Subcutaneous abdominal adipose tissue (tissue), 5 donors: ENCODE measurements around the gene CAPN8.

Source experiments
- H3K27ac ChIP-seq: one replicate; pipeline ENCODE4 v1.7.0; 2013; ENCODE audit warnings: low read depth, mild to moderate bottlenecking, inconsistent platforms, low read length, moderate library complexity
- H3K27me3 ChIP-seq, 5 donors: one replicate each; pipeline ENCODE4 v1.7.0; 2013; ENCODE audit warnings: low read length in 5 of 5, inconsistent platforms in 1 of 5; ENCODE audit not compliant: control insufficient read depth in 5 of 5, insufficient read depth in 4 of 5
- H3K36me3 ChIP-seq, 5 donors: one replicate each; pipeline ENCODE4 v1.7.0; 2013; ENCODE audit warnings: low read length in 5 of 5; ENCODE audit not compliant: control insufficient read depth in 5 of 5, insufficient read depth in 5 of 5
- H3K4me1 ChIP-seq, 5 donors: one replicate each; pipeline ENCODE4 v1.7.0; 2013; ENCODE audit warnings: low read length in 5 of 5, mild to moderate bottlenecking in 3 of 5, moderate library complexity in 1 of 5; ENCODE audit not compliant: control insufficient read depth in 5 of 5, insufficient read depth in 5 of 5
- H3K4me3 ChIP-seq, 5 donors: one replicate each; pipeline ENCODE4 v1.7.0; 2013; ENCODE audit warnings: low read length in 5 of 5, low read depth in 1 of 5
- H3K9ac ChIP-seq, 5 donors: one replicate each; pipeline ENCODE4 v1.7.0; 2013; ENCODE audit warnings: low read length in 5 of 5, mild to moderate bottlenecking in 4 of 5, moderate library complexity in 3 of 5
- H3K9me3 ChIP-seq, 5 donors: one replicate each; pipeline ENCODE4 v1.7.0; 2013; ENCODE audit warnings: low read length in 5 of 5; ENCODE audit not compliant: control insufficient read depth in 5 of 5
- donor health status: healthy.
- donor health status: healthy.
- donor health status: healthy.
- donor health status: healthy.
- donor health status: healthy.

CAPN8 gene

DNA sequence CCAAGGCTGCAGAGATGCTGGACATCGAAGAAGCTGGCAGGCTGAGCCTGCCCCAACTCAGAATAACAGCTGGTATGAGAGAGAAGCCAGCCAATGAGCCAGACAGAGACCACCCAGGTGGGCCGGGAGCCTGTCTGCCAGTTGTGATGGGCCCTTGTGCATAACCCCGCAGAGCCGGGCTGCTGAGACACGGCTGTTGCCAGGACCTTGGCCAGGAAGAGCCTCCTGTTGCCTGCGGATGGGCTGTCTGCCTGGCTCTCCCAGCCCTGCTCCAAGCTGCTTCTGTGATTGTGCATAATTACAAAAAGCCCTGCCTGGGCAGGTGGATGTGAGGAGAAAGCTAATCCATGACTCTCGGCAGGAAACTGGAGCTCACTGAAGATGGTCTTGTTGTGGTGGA lies 126.5 kb downstream of the CAPN8 start:
- Histone ChIP-seq H3K9ac (no peak overlapping the region), H3K27me3 (peaks cover 0 to 11% (median 3%) of the 10 kb centered on the region in 5 donors), H3K36me3 (no peaks in the 10 kb centered on the region), H3K4me3 (no peak overlapping the region), H3K9me3 (no peaks in the 10 kb centered on the region), H3K27ac (no peak overlapping the region), H3K4me1 (no peaks in the 10 kb centered on the region)

DNA sequence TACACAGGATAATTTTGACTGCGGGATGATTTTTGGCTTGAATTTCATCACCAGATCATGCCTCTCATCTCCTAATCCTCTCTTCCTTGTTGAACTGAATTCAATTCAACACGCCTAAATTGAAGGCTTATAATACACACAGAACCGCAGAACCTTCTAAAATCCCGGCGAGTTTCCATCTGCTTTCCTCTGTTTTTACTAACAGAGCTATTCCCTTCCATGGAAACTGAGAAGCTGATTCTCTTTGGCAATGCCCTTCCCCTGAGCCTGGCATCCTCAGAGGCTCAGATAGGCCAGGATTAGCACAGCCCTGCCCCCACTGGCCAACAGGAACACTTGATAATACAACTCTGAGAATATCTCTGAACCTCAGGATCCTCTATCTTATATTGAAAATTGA lies 130.2 kb downstream of the CAPN8 start:
- Histone ChIP-seq H3K9me3 (no peaks in the 10 kb centered on the region), H3K9ac (no peak overlapping the region), H3K27ac (no peak overlapping the region), H3K4me1 (no peaks in the 10 kb centered on the region), H3K36me3 (no peaks in the 10 kb centered on the region), H3K27me3 (peaks cover 0 to 12% (median 3%) of the 10 kb centered on the region in 5 donors), H3K4me3 (no peak overlapping the region)

DNA sequence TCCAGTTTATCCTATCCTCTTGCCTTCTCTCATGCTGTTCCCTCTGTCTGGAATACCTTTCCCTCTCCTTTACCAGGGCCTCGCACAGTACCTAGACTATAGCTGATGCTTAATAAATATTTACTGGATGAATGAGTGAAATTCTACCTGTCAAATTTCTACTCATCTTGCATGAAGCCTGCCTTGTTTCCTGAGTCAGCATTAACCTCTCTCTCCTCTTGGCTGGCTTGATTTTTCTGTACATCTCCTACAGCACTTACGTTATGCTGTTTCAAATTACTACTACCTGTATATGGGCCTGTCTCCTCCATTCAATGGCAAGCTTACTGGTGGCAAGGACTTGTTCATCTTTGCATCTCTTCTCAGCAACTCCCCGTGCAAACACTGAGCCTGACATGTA lies 130.8 kb downstream of the CAPN8 start:
- Histone ChIP-seq H3K36me3 (no peaks in the 10 kb centered on the region), H3K27ac (no peak overlapping the region), H3K4me3 (no peak overlapping the region), H3K9ac (no peak overlapping the region), H3K9me3 (no peaks in the 10 kb centered on the region), H3K27me3 (peaks cover 0 to 10% (median 0%) of the 10 kb centered on the region in 5 donors), H3K4me1 (no peaks in the 10 kb centered on the region)

DNA sequence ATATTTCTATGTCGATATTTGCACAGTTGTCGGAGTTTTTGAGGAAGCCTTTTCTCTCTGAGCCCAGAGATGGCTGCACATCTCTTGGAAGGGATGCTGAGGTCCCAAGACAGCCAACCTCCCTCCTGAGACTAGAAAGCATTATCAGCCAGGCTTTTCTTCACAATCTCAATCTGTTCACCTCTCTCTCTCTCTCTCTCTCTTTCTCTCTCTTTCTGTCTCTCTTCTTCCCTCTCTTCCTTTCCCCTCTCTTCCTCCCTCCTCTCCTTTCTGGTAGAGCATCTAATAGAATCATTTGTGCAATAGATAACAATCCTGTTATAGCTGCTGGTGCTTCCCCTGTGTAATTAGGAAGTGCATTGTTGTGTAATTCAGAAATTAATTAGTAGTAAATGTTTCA lies 131.8 kb downstream of the CAPN8 start:
- Histone ChIP-seq H3K36me3 (no peaks in the 10 kb centered on the region), H3K9ac (no peak overlapping the region), H3K27me3 (peaks cover 0 to 5% (median 0%) of the 10 kb centered on the region in 5 donors), H3K27ac (no peak overlapping the region), H3K4me3 (no peak overlapping the region), H3K4me1 (no peaks in the 10 kb centered on the region), H3K9me3 (no peaks in the 10 kb centered on the region)

DNA sequence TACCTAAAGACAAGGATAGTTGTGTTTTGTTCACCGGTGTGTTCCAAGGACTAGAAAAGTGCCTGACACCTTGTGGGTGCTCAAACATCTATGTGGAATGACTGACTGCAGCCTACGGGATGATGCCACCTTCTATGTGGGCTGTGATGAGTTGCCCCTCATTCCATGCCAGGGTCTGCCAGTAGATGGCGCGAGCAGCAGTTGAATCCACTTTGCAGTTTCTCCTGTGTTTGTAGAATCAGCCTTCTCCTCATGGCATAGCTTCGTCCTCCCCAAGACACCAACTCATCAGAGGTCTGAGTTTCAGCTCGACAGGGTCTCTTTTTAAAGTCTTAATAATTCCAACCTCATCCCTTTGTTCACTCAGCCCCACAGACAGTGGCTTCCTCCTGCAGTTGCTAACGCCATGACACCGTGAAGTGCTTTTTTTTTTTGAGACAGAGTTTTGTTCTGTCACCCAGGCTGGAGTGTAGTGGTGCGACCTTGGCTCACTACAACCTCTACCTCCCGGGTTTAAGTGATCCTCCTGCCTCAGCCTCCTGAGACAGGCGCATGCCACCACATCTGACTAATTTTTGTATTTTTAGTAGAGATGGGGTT lies 133.7 kb downstream of the CAPN8 start:
- no peaks in the 10 kb centered on the region for H3K4me1 ChIP-seq
- no peaks in the 10 kb centered on the region for H3K36me3 ChIP-seq
- no peak overlapping the region for H3K27ac ChIP-seq

DNA sequence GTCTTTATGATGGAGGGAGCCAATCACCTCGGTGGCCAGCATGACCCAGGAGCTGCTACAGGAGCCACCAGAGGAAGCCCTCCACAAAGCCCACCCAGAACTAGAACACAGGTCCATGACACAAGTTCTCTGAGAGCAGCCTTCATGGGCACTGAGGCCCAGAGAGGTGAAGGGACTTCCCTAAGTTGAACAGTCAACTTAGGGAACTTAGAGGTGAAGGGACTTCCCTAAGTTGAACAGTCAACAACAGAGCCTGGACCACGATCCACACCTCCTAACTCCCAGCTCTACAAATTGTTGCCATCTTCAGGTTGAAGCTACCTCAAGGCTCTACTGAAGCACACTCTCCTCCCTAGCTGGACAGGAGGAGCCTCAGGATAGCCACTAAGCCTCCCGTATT lies 139.5 kb downstream of the CAPN8 start:
- Histone ChIP-seq H3K27me3 (peaks cover 0 to 2% (median 0%) of the 10 kb centered on the region in 5 donors), H3K27ac (no peak overlapping the region), H3K36me3 (no peaks in the 10 kb centered on the region), H3K4me1 (no peaks in the 10 kb centered on the region), H3K4me3 (no peak overlapping the region), H3K9me3 (peaks cover 0 to 7% (median 4%) of the 10 kb centered on the region in 5 donors), H3K9ac (no peak overlapping the region)

More for the DNA sequence above, 133.7 kb downstream of the CAPN8 start:
- H3K9ac ChIP-seq: no peak overlapping the region
- peaks cover 0 to 7% (median 4%) of the 10 kb centered on the region in 5 donors for H3K9me3 ChIP-seq
- H3K4me3 ChIP-seq: no peak overlapping the region
- H3K27me3 ChIP-seq: peaks cover 0 to 4% (median 0%) of the 10 kb centered on the region in 5 donors

DNA sequence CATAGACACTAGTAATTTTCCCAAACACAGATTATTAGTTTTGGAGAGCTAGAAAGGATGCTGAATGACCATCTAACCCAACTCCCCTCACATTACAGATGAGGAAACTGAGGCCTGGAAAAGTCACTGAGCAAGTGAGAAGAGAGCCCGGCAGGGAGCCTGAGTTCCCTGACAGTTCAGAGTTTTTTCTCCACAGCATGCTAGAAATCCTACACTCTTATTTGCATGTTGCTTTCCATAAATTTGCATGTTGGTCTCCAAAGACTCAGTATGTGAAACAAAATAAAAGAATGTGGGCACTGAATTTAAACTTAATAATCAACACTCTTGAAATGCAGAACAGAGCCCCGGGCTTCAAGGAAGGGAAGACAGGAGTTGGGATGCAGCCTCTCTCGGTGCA lies 140.0 kb downstream of the CAPN8 start:
- Histone ChIP-seq H3K27me3 (peaks cover 0 to 2% (median 0%) of the 10 kb centered on the region in 5 donors), H3K9me3 (peaks cover 0 to 7% (median 4%) of the 10 kb centered on the region in 5 donors), H3K4me1 (no peaks in the 10 kb centered on the region), H3K9ac (no peak overlapping the region), H3K36me3 (no peaks in the 10 kb centered on the region), H3K27ac (no peak overlapping the region), H3K4me3 (no peak overlapping the region)

DNA sequence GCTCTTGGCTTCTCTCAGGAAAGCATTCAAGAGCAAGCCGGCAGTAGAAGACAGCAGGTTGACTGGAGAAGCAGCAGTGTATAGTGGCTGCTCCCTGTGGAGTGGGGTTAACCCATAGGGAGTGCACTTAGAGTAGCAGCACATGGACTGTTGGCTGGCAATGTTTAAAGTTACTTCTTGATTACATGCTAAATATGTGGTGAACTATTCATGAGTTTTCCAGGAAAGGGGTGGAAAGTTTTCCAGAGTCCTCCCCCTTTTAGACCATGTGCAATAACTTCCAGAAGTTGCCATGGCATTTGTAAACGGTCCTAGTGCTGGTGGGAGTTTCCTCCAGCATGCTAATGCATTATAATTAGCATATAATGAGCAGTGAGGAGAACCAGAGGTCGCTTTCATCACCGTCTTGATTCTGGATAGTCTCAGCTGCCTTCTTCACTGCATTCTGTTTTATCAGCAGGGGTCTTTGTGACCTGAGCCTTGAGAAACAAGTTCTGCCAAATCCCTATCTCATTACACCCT lies 140.5 kb downstream of the CAPN8 start:
- H3K4me1 ChIP-seq: no peaks in the 10 kb centered on the region
- no peak overlapping the region for H3K4me3 ChIP-seq
- H3K9me3 ChIP-seq: peaks cover 0 to 7% (median 4%) of the 10 kb centered on the region in 5 donors
- peaks cover 0 to 2% (median 0%) of the 10 kb centered on the region in 5 donors for H3K27me3 ChIP-seq
- H3K27ac ChIP-seq: no peak overlapping the region
- H3K36me3 ChIP-seq: no peaks in the 10 kb centered on the region
- H3K9ac ChIP-seq: no peak overlapping the region

DNA sequence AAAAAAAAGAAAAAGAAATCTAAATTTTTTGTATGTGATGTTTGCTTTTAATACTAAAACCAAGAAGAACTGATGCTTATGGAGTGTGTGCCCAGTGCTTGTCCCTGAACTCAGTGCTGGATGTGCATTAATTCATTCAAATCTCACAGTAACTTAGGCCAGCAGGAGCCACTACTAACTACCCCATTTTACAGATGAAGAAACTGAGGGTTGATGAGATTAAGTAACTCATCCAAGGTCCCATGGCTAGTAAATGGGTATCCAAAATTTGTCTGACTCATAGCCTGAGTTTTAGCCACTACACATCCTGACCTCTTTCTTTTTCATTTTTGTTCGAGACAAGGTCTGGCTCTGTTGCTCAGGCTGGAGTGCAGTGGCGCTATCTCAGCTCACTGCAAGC lies 144.4 kb downstream of the CAPN8 start:
- Histone ChIP-seq H3K4me3 (no peak overlapping the region), H3K9ac (no peak overlapping the region), H3K36me3 (no peaks in the 10 kb centered on the region), H3K27ac (no peak overlapping the region), H3K4me1 (no peaks in the 10 kb centered on the region), H3K27me3 (peaks cover 0 to 6% (median 1%) of the 10 kb centered on the region in 5 donors), H3K9me3 (peaks cover 0 to 5% (median 0%) of the 10 kb centered on the region in 5 donors)

DNA sequence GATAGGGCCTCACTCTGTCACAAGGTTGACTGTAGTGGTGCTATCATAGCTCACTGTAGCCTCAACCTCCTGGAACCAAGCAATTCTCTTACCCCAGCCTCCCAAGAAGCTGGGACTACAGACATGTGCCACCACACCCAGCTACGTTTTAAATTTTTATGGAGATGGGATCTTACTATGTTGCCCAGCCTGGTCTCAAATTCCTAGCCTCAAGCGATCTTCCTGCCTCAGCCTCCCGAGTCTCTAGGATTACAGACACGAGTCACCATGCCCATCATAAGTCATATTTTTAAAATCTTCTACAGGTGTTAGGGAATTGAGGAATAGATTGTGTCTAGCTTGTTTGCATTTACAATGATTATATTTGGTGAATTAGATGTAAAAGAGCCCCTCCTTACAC lies 145.3 kb downstream of the CAPN8 start:
- no peak overlapping the region for H3K27ac ChIP-seq
- H3K9me3 ChIP-seq: peaks cover 0 to 5% (median 0%) of the 10 kb centered on the region in 5 donors
- H3K4me3 ChIP-seq: no peak overlapping the region
- peaks cover 0 to 11% (median 6%) of the 10 kb centered on the region in 5 donors for H3K27me3 ChIP-seq
- no peaks in the 10 kb centered on the region for H3K36me3 ChIP-seq
- no peaks in the 10 kb centered on the region for H3K4me1 ChIP-seq
- H3K9ac ChIP-seq: no peak overlapping the region
